ENCODE data around the gene OR7C1.
"Not testable (repeated sequence)": the region's sequence is repeated elsewhere in the genome, so short reads cannot be mapped to it uniquely, and the experiment has no call there.

OR7C1 gene

GRCh38 chr19:14782626-14783409 lies 52.2 kb downstream of the OR7C1 start:
- Histone ChIP-seq H3K4ac (ENCODE audit: low read length) (no peak overlapping the region), H3K14ac (ENCODE audit: low read length) (no peak overlapping the region), H4K91ac (ENCODE audit: low read depth, low read length, poor library complexity) (no peak overlapping the region), H3K79me1 (ENCODE audit: low read depth, low read length) (no peaks in the 10 kb centered on the region), H3K18ac (ENCODE audit: low read length) (no peak overlapping the region), H3K4me2 (ENCODE audit: insufficient read depth, low read length, poor library complexity, severe bottlenecking) (no peak overlapping the region), H2BK15ac (ENCODE audit: low read length) (no peak overlapping the region), H3K23ac (ENCODE audit: low read depth, low read length, poor library complexity) (no peak overlapping the region), H3K27me3 (ENCODE audit: control insufficient read depth in 3 of 3, insufficient read depth in 3 of 3, low read depth in 1 of 3, low read length in 3 of 3) (no peaks in the 10 kb centered on the region), H2BK120ac (ENCODE audit: low read depth, low read length) (no peak overlapping the region), H3K9ac (ENCODE audit: low read depth, low read length, poor library complexity) (no peak overlapping the region), H3K36me3 (replicated peaks in 1 of 2; ENCODE audit: control insufficient read depth in 2 of 2, insufficient read depth in 2 of 2, low read length in 2 of 2) (no peaks in the 10 kb centered on the region), H2BK12ac (ENCODE audit: low read length) (no peak overlapping the region), H3K9me3 (replicated peaks in 1 of 2; ENCODE audit: control insufficient read depth in 2 of 2, insufficient read depth in 1 of 2, low read depth in 1 of 2, low read length in 2 of 2) (no peaks in the 10 kb centered on the region), H3K4me1 (ENCODE audit: control insufficient read depth in 2 of 2, insufficient read depth in 1 of 2, low read depth in 1 of 2, low read length in 2 of 2) (peaks cover 0 to 3% of the 10 kb centered on the region in 2 donors), H4K8ac (ENCODE audit: low read depth, low read length) (no peak overlapping the region), H3K4me3 (ENCODE audit: low read length in 2 of 2) (no peak overlapping the region), H2BK5ac (ENCODE audit: low read length) (no peak overlapping the region), H3K27ac (replicated peaks; ENCODE audit: low read length) (no peak overlapping the region), H2AFZ (ENCODE audit: low read length) (no peak overlapping the region), H2AK5ac (ENCODE audit: low read depth, low read length) (no peak overlapping the region)
- WGBS, 2 donors (ENCODE audit: extremely low coverage in 2 of 2, insufficient read length in 2 of 2, insufficient replicate concordance in 1 of 2): no CpG with 5 or more reads among the region's 16 CpGs
- DNase-seq (ENCODE audit: low spot score): no peak

GRCh38 chr19:14781713-14782536 lies 53.1 kb downstream of the OR7C1 start:
- not testable (repeated sequence) for H2BK12ac ChIP-seq (ENCODE audit: low read length); H4K91ac ChIP-seq (ENCODE audit: low read depth, low read length, poor library complexity); H2AK5ac ChIP-seq (ENCODE audit: low read depth, low read length); H3K4me3 ChIP-seq (ENCODE audit: low read length in 2 of 2); H4K8ac ChIP-seq (ENCODE audit: low read depth, low read length); H3K79me1 ChIP-seq (ENCODE audit: low read depth, low read length); H3K4ac ChIP-seq (ENCODE audit: low read length); DNase-seq (ENCODE audit: low spot score); H3K9me3 ChIP-seq (replicated peaks in 1 of 2; ENCODE audit: control insufficient read depth in 2 of 2, insufficient read depth in 1 of 2, low read depth in 1 of 2, low read length in 2 of 2); H3K27ac ChIP-seq (replicated peaks; ENCODE audit: low read length); H3K14ac ChIP-seq (ENCODE audit: low read length); H2AFZ ChIP-seq (ENCODE audit: low read length); H2BK5ac ChIP-seq (ENCODE audit: low read length); H3K9ac ChIP-seq (ENCODE audit: low read depth, low read length, poor library complexity); H3K23ac ChIP-seq (ENCODE audit: low read depth, low read length, poor library complexity); H3K27me3 ChIP-seq (ENCODE audit: control insufficient read depth in 3 of 3, insufficient read depth in 3 of 3, low read depth in 1 of 3, low read length in 3 of 3); H2BK120ac ChIP-seq (ENCODE audit: low read depth, low read length); H3K4me2 ChIP-seq (ENCODE audit: insufficient read depth, low read length, poor library complexity, severe bottlenecking); H3K4me1 ChIP-seq (ENCODE audit: control insufficient read depth in 2 of 2, insufficient read depth in 1 of 2, low read depth in 1 of 2, low read length in 2 of 2); H3K36me3 ChIP-seq (replicated peaks in 1 of 2; ENCODE audit: control insufficient read depth in 2 of 2, insufficient read depth in 2 of 2, low read length in 2 of 2); H3K18ac ChIP-seq (ENCODE audit: low read length); H2BK15ac ChIP-seq (ENCODE audit: low read length)
- WGBS, 2 donors (ENCODE audit: extremely low coverage in 2 of 2, insufficient read length in 2 of 2, insufficient replicate concordance in 1 of 2): no CpG with 5 or more reads among the region's 17 CpGs

- H3K36me3 ChIP-seq (replicated peaks in 1 of 2; ENCODE audit: control insufficient read depth in 2 of 2, insufficient read depth in 2 of 2, low read length in 2 of 2); H3K27me3 ChIP-seq (ENCODE audit: control insufficient read depth in 3 of 3, insufficient read depth in 3 of 3, low read depth in 1 of 3, low read length in 3 of 3); DNase-seq (ENCODE audit: low spot score); H3K9me3 ChIP-seq (replicated peaks in 1 of 2; ENCODE audit: control insufficient read depth in 2 of 2, insufficient read depth in 1 of 2, low read depth in 1 of 2, low read length in 2 of 2); H4K8ac ChIP-seq (ENCODE audit: low read depth, low read length); H4K91ac ChIP-seq (ENCODE audit: low read depth, low read length, poor library complexity); H3K23ac ChIP-seq (ENCODE audit: low read depth, low read length, poor library complexity); H2BK120ac ChIP-seq (ENCODE audit: low read depth, low read length); H3K4ac ChIP-seq (ENCODE audit: low read length); H3K4me1 ChIP-seq (ENCODE audit: control insufficient read depth in 2 of 2, insufficient read depth in 1 of 2, low read depth in 1 of 2, low read length in 2 of 2); H3K27ac ChIP-seq (replicated peaks; ENCODE audit: low read length); H2AFZ ChIP-seq (ENCODE audit: low read length); H2AK5ac ChIP-seq (ENCODE audit: low read depth, low read length); H2BK15ac ChIP-seq (ENCODE audit: low read length); H2BK12ac ChIP-seq (ENCODE audit: low read length); H3K18ac ChIP-seq (ENCODE audit: low read length); H3K4me2 ChIP-seq (ENCODE audit: insufficient read depth, low read length, poor library complexity, severe bottlenecking); H2BK5ac ChIP-seq (ENCODE audit: low read length); H3K79me1 ChIP-seq (ENCODE audit: low read depth, low read length); H3K14ac ChIP-seq (ENCODE audit: low read length); H3K4me3 ChIP-seq (ENCODE audit: low read length in 2 of 2); H3K9ac ChIP-seq (ENCODE audit: low read depth, low read length, poor library complexity): not testable (repeated sequence)
- no CpG with 5 or more reads among the region's 14 CpGs for WGBS, 2 donors (ENCODE audit: extremely low coverage in 2 of 2, insufficient read length in 2 of 2, insufficient replicate concordance in 1 of 2)
Observed at GRCh38 chr19:14780622-14781225, 54.3 kb downstream of the OR7C1 start.

- Histone ChIP-seq H3K4me2 (ENCODE audit: insufficient read depth, low read length, poor library complexity, severe bottlenecking) (no peak overlapping the region), H3K27me3 (ENCODE audit: control insufficient read depth in 3 of 3, insufficient read depth in 3 of 3, low read depth in 1 of 3, low read length in 3 of 3) (peaks cover 0 to 6% (median 0%) of the 10 kb centered on the region in 3 experiments), H2BK12ac (ENCODE audit: low read length) (no peak overlapping the region), H3K79me1 (ENCODE audit: low read depth, low read length) (peaks cover 2% of the 10 kb centered on the region), H2BK120ac (ENCODE audit: low read depth, low read length) (no peak overlapping the region), H3K18ac (ENCODE audit: low read length) (no peak overlapping the region), H3K14ac (ENCODE audit: low read length) (no peak overlapping the region), H2AK5ac (ENCODE audit: low read depth, low read length) (no peak overlapping the region), H3K9ac (ENCODE audit: low read depth, low read length, poor library complexity) (no peak overlapping the region), H2BK5ac (ENCODE audit: low read length) (no peak overlapping the region), H4K91ac (ENCODE audit: low read depth, low read length, poor library complexity) (no peak overlapping the region), H2AFZ (ENCODE audit: low read length) (no peak overlapping the region), H3K9me3 (replicated peaks in 1 of 2; ENCODE audit: control insufficient read depth in 2 of 2, insufficient read depth in 1 of 2, low read depth in 1 of 2, low read length in 2 of 2) (no peaks in the 10 kb centered on the region), H3K27ac (replicated peaks; ENCODE audit: low read length) (no peak overlapping the region), H3K4ac (ENCODE audit: low read length) (no peak overlapping the region), H2BK15ac (ENCODE audit: low read length) (no peak overlapping the region), H3K4me1 (ENCODE audit: control insufficient read depth in 2 of 2, insufficient read depth in 1 of 2, low read depth in 1 of 2, low read length in 2 of 2) (peaks cover 0 to 1% of the 10 kb centered on the region in 2 donors), H3K23ac (ENCODE audit: low read depth, low read length, poor library complexity) (no peak overlapping the region), H4K8ac (ENCODE audit: low read depth, low read length) (no peak overlapping the region), H3K36me3 (replicated peaks in 1 of 2; ENCODE audit: control insufficient read depth in 2 of 2, insufficient read depth in 2 of 2, low read length in 2 of 2) (no peaks in the 10 kb centered on the region), H3K4me3 (ENCODE audit: low read length in 2 of 2) (no peak overlapping the region)
- DNase-seq (ENCODE audit: low spot score): no peak
- WGBS, 2 donors (ENCODE audit: extremely low coverage in 2 of 2, insufficient read length in 2 of 2, insufficient replicate concordance in 1 of 2): no CpG with 5 or more reads among the region's 5 CpGs
Observed at GRCh38 chr19:14779151-14779550, 55.8 kb downstream of the OR7C1 start.
